HCT116 (cell line): ENCODE data around the gene CCL23.

Experiments
- EGR1 ChIP-seq: IDR thresholded peaks from 2 replicates; pipeline ENCODE4 v1.6.1; 2012; ENCODE audit warnings: low read depth
- EZH2 ChIP-seq: fragments of 200-600 bp; sonication (generic); IDR thresholded peaks from 2 replicates; pipeline ENCODE4 v1.6.1; 2017; ENCODE audit warnings: antibody characterized with exemption, mixed run types
- POLR2A ChIP-seq: IDR thresholded peaks from 2 replicates; pipeline ENCODE4 v1.7.0; 2011; ENCODE audit warnings: borderline replicate concordance; ENCODE audit not compliant: insufficient read depth, insufficient read length; ENCODE audit errors: extremely low read depth
- POLR2AphosphoS5 ChIP-seq: IDR thresholded peaks from 2 replicates; pipeline ENCODE4 v1.6.1; 2011; ENCODE audit warnings: mild to moderate bottlenecking, low read depth, low read length, moderate library complexity
- SIN3A ChIP-seq: IDR thresholded peaks from 2 replicates; pipeline ENCODE4 v1.6.1; 2012; ENCODE audit warnings: low read depth
- SP1 ChIP-seq: IDR thresholded peaks from 2 replicates; pipeline ENCODE4 v1.6.1; 2012; ENCODE audit warnings: low read depth
- ZFX ChIP-seq: fragments of 450-650 bp; IDR thresholded peaks from 2 replicates; pipeline ENCODE4 v1.6.1; 2017
- ZNF274 ChIP-seq: fragments of 200-500 bp; sonication (Bioruptor generic); IDR thresholded peaks from 2 replicates; pipeline ENCODE4 v1.6.1; 2014; ENCODE audit warnings: mild to moderate bottlenecking, low read depth, low read length, inconsistent platforms
- TF ChIP-seq, protein P1 (sequence below), 3 experiments: fragments of 200-600 bp in 1 of 3; sonication (generic) in 1 of 3; IDR thresholded peaks in 2 of 3; conservative IDR thresholded peaks in 1 of 3; 2 replicates each; pipeline ENCODE4 v1.5.1; 2012 to 2017; ENCODE audit warnings: low read depth in 2 of 3, low read length in 2 of 3, antibody characterized with exemption in 1 of 3, borderline replicate concordance in 1 of 3, control low read depth in 1 of 3, mild to moderate bottlenecking in 1 of 3, mixed read lengths in 1 of 3, mixed run types in 1 of 3, moderate library complexity in 1 of 3; ENCODE audit not compliant: insufficient read depth in 1 of 3
- TF ChIP-seq, protein P2 (sequence below): IDR thresholded peaks from 2 replicates; pipeline ENCODE4 v1.6.1; 2012
- TF ChIP-seq, protein P3 (sequence below): IDR thresholded peaks from 2 replicates; pipeline ENCODE4 v1.6.1; 2011; ENCODE audit warnings: mild to moderate bottlenecking, low read length, moderate library complexity; ENCODE audit not compliant: insufficient replicate concordance; ENCODE audit errors: extremely low read depth

DNA sequence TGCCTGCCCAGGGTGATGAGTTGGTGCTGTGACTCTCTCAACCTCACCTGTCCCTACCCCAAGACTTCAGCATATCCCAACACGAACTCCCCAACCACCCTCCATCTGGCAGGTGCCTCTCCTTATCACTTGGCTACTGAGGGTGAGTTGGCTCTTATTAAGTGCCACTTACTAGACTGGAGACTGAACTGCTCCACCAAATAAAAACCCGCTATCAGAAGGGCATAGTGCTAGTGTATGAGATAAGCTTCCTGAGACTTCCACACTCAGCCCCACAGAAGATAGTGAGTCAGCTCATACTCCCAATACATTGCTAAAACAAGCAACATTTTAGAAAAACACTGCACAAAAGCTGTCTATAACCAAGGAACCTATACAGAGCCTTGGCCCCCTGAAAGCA lies 30.3 kb upstream of the CCL23 start:
- TF ChIP-seq, protein P1, sequence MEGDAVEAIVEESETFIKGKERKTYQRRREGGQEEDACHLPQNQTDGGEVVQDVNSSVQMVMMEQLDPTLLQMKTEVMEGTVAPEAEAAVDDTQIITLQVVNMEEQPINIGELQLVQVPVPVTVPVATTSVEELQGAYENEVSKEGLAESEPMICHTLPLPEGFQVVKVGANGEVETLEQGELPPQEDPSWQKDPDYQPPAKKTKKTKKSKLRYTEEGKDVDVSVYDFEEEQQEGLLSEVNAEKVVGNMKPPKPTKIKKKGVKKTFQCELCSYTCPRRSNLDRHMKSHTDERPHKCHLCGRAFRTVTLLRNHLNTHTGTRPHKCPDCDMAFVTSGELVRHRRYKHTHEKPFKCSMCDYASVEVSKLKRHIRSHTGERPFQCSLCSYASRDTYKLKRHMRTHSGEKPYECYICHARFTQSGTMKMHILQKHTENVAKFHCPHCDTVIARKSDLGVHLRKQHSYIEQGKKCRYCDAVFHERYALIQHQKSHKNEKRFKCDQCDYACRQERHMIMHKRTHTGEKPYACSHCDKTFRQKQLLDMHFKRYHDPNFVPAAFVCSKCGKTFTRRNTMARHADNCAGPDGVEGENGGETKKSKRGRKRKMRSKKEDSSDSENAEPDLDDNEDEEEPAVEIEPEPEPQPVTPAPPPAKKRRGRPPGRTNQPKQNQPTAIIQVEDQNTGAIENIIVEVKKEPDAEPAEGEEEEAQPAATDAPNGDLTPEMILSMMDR (IDR thresholded peaks at IDR 0.05 in 2 of 3, conservative IDR thresholded peaks at IDR 0.05 in 1 of 3; ENCODE audit: borderline replicate concordance in 1 of 3, insufficient read depth in 1 of 3, low read depth in 2 of 3, low read length in 2 of 3), result no peak
- TF ChIP-seq ZNF274, result no peak
- TF ChIP-seq POLR2A, result no peak
- TF ChIP-seq SIN3A, result no peak
- TF ChIP-seq POLR2AphosphoS5, result no peak
- TF ChIP-seq ZFX, result no peak
- TF ChIP-seq SP1, result no peak
- TF ChIP-seq EGR1, result no peak
- no peak for TF ChIP-seq EZH2
- TF ChIP-seq, protein P2, sequence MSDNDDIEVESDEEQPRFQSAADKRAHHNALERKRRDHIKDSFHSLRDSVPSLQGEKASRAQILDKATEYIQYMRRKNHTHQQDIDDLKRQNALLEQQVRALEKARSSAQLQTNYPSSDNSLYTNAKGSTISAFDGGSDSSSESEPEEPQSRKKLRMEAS, result no peak
- TF ChIP-seq, protein P3, sequence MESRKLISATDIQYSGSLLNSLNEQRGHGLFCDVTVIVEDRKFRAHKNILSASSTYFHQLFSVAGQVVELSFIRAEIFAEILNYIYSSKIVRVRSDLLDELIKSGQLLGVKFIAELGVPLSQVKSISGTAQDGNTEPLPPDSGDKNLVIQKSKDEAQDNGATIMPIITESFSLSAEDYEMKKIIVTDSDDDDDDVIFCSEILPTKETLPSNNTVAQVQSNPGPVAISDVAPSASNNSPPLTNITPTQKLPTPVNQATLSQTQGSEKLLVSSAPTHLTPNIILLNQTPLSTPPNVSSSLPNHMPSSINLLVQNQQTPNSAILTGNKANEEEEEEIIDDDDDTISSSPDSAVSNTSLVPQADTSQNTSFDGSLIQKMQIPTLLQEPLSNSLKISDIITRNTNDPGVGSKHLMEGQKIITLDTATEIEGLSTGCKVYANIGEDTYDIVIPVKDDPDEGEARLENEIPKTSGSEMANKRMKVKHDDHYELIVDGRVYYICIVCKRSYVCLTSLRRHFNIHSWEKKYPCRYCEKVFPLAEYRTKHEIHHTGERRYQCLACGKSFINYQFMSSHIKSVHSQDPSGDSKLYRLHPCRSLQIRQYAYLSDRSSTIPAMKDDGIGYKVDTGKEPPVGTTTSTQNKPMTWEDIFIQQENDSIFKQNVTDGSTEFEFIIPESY, result no peak
